Adipose tissue (tissue), 3 donors: ENCODE data around the gene JAG1. TPM values are rescaled to one million over a fixed set of nuclear protein-coding genes. Genes with fewer than 3 reads are reported as not detected.

Source experiments
- H3K27ac ChIP-seq: one replicate; pipeline ENCODE4 v1.5.1; 2013; ENCODE audit warnings: low read depth, low read length
- WGBS, 3 donors: extraction: QIAGEN DNeasy Blood & Tissue Kit; methylation state at CpG; one replicate each; pipeline ENCODE4 v1.1.7; 2013; 5-methylcytosine and 5-hydroxymethylcytosine counted together
- polyA plus RNA-seq, 3 donors: library from polyadenylated mRNA; stranded (reverse); fragments of 200-250 nt; gene quantifications; one replicate each; pipeline ENCODE4 v1.2.3, GENCODE V29; 2013
- donor health status: healthy with polysubstance abuse.
- donor health status: Bipolar disorder and iron deficiency.
- donor health status: healthy.

The JAG1 gene
- polyA plus RNA-seq, 3 donors = 11.9 to 39.6 (median 17.9) TPM

DNA sequence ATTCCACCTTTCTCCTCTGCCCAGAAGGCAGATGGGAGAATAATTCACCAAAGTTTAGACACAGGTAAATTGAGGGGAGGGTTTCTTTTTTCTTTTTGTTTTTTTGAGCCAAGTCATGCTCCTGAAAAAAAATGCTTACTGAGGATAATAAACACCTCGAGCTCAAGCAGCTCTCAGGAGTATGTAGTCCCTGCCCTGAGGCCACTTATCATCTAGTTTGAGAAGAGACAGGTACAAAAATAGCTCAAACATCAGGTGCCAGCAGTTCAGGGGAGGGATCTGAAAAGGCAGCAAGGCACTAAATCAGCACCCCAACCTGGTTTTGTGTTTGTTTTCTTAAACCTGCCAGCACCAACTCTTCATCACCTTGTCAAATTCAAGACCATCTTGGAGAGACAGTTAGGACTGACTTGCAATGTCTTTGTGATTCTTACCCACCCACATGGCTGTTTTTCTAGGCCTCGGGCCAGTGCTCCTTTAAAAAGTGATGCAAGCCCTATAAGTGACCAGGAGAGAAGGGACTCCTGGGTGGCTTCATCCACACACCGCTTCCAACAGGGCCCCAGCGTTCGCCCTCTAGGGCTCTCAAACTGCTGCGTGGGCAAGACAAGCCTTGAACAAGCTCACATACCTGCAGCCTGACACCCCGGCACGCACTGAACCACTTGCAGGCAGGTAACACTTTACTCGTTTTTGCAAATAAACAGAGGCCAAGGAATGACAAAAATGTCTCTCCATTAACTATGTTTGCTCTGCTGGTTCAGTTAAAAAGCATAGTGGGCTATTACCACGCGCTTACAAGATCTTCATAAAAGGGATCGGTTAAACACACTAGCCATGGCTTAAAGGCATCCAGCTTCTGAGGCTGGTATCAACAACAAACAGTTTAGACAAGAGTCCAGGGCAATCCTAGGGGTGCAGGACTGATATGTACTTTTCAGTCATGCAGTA, 13.9 kb downstream of the JAG1 start:
- WGBS, 3 donors = 59 to 81% (median 80%) methylated on average over 12 of the region's 12 CpGs
- no peak overlapping the region for H3K27ac ChIP-seq

GRCh38 chr20:10658876-10659632, 14.7 kb downstream of the JAG1 start:
- no peak overlapping the region for H3K27ac ChIP-seq
- WGBS, 3 donors = 24 to 55% (median 52%) methylated on average over 5 of the region's 5 CpGs

DNA sequence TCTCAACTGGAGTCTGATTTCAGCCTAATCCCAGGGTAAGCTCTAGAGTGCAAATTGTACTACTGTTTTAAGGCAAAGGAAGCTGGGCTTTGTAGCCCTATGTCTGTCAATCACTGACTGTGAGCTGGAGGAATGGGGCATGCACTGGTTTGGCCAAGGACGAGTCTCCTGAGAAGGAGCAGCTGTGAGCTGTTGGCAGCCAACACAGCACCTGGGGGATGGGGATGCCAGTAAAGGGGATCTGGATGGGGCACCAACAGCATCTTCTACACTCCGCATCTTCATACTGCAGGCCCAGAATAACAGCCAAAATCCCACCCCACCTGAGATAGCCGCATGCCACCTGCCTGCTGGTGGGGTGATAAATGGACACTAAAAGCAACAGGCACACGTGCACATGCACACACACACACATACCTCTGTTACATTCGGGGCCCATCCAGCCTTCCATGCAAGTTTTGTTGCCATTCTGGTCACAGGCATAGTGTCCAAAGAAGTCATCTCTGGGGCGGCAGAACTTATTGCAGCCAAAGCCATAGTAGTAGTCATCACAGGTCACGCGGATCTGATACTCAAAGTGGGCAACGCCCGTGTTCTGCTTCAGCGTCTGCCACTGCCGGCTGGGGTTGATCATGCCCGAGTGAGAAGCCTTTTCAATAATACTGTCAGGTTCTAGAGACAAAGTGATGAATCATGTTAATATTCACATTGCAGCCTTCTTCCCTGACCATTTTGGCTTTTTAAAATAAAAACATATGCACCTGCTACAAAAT, 15.6 kb downstream of the JAG1 start:
- 61 to 88% (median 84%) methylated on average over 13 of the region's 13 CpGs for WGBS, 3 donors

GRCh38 chr20:10657453-10657852, 16.3 kb downstream of the JAG1 start:
- H3K27ac ChIP-seq = no peak overlapping the region
- 80 to 100% (median 82%) methylated on average over 1 of the region's 1 CpG for WGBS, 3 donors

More for the DNA sequence above, 15.6 kb downstream of the JAG1 start:
- no peak overlapping the region for H3K27ac ChIP-seq

DNA sequence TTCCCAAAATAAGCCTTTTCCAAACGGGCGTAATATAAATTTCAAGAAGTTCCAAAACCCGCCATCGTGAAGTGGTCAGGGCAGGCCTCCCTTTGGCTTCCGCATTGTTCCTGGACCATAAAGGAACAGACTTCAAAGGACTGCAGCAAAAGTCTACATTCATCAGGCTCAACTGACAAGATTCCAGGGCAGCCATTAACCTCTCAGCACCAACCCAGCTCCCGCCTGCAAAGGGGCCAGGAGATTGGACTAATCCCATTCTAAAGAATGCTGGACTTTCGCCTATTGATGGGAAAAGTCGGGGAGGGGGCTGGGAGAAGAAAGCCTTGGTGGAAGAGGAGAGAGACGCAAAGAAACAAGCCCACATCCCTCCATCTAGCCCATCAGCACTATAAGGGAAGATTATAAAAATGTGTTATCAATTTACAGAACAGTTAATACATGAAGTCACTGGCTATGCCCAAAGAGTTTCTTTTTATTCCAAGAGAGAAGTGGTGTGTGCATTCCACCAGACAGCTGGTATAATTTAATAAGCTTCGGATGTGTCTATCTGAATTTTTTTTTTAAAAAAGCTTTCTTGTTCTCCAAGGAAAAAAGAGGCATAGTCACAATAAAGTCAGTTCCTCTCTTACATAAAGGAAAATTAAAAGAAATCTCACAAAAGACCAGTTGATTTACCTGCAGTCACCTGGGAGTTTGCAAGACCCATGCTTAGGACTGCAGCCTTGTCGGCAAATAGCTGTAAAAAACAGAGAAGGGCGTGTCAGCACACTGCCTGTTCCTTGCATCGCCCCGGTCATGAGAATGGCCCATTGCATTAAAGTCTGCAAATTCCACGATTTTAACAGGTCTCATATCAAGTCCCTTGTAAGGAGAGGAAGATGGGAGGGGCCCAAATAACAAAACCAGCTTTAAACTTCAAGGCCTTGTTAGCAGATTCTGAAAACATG, 17.8 kb downstream of the JAG1 start:
- 71 to 82% (median 81%) methylated on average over 15 of the region's 15 CpGs for WGBS, 3 donors
- no peak overlapping the region for H3K27ac ChIP-seq

- 25 to 73% (median 73%) methylated on average over 7 of the region's 7 CpGs for WGBS, 3 donors
- no peak overlapping the region for H3K27ac ChIP-seq
Observed at GRCh38 chr20:10654630-10655029, 19.2 kb downstream of the JAG1 start.

- no peak overlapping the region for H3K27ac ChIP-seq
Observed at GRCh38 chr20:10654250-10654610, 19.6 kb downstream of the JAG1 start.

DNA sequence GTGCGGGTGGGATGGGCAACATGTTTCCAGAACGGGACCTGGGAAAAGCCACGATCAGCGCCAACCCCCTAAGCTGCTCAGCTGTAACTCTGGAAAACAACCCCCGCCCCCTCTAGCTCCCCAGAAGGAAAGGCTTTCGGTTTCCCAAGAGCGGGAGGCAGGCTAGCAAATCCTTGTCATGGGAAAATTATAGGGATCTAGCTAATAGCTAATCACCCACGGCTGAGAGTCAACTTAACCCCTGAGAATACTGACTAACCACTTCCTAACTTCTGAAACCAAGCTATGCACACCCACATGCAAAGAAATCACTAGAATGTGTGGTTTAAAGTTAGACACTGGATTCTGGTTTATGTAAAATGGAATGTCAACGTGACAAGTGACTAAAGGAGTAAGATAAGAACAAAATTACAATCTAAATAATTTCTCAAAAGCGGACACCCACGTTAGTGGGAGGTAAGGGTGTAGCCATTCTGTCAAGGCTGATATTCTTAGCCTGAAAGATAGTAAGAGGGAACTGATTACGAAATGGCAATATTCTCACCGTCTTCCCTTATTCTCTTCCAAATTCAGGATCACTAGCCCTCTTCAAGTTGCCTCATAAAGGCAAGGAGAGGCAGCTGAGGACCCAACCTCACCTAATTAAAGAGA, 20.1 kb downstream of the JAG1 start:
- H3K27ac ChIP-seq = no peak overlapping the region
- WGBS, 3 donors = 15 to 46% (median 44%) methylated on average over 13 of the region's 13 CpGs

- no peak overlapping the region for H3K27ac ChIP-seq
- WGBS, 3 donors = 36 to 47% (median 37%) methylated on average over 9 of the region's 9 CpGs
Observed at GRCh38 chr20:10652660-10653261, 21.0 kb downstream of the JAG1 start.

GRCh38 chr20:10652185-10652584, 21.6 kb downstream of the JAG1 start:
- 76 to 85% (median 80%) methylated on average over 9 of the region's 9 CpGs for WGBS, 3 donors
- no peak overlapping the region for H3K27ac ChIP-seq

DNA sequence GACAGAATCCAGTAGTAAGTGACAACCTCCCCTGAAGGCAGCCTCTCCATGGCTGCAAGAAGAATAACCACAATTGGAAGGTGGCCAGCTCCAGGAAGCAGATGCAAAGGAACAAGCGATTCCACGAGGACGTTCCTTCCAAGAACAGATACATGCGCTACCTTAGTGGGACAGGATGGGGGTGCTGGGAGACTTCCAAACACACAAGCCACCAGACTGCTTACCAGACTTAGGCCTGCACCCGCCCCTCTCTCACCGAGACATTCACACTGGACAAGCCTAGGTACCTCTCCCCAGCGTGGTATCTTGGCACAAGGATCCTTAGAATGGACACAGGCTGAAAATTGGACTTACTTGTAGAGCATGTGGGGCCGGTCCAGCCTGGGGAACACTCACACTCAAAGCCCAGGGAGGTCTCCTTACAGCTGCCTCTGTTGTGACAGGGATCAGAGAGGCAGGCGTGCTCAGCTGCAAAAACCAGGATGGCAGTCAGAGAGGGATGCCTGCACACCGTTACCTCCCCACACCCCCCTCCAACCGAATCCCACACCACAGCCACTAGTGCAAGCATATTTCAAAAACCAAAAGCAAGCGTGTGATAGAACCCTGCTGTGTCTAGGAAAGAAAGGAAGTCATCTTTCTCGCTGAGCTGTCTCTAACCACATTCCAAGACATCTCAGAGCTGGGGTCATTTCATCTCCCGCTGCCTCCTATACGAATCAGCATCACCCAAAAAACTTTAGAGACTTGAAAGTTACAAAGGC, 22.4 kb downstream of the JAG1 start:
- WGBS, 3 donors = 53 to 69% (median 59%) methylated on average over 15 of the region's 15 CpGs
- no peak overlapping the region for H3K27ac ChIP-seq

DNA sequence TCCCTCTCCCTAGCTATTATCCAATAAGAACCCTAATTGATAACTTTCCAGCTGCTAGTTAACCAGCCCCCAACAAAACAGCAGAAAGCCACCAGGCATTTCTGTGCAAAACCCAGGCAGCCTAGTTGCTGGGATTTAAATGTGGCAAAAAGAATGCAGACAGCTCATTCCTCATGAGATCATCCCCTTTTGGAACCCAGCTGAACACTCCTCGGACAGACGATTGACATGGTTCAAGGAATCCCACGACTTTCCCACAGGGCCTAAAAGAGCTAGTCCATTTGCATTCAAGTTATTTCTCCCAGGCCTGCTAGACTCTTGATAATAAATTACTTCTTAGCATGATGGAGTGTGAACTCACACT, 24.0 kb downstream of the JAG1 start:
- WGBS, 3 donors = 46 to 64% (median 62%) methylated on average over 3 of the region's 3 CpGs
- no peak overlapping the region for H3K27ac ChIP-seq

DNA sequence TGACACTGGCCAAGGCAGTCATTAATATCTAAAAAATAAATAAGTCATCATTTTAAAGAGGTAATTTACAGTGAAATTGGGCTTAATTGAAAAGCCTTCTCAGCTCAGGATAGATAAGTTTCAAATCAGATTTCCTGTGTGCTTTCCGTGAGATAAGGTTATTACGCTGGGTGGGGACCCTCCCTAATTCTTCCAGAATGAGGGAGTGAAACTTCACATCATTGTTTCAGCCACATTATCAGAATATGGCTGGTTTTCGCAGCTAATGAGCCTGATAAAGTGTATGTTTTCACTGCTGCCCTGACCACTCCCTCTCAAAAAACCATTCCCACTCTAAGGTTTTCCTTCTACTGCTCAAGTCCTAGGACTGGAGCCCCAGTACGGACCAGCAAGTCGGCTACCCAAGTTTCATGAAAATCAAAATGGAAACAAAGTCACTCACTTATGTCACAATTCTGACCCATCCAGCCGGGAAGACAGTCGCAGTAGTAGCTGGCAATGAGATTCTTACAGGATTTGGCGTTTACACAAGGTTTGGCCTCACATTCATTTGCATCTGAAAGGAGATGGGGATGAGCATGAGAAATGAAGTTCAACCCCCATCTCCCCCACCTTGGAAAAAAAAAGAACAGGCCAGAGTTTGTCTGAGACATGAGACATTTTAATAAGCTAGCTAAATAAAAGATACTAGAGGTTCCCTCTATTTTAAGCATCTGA, 24.6 kb downstream of the JAG1 start:
- 82 to 85% (median 84%) methylated on average over 8 of the region's 8 CpGs for WGBS, 3 donors
- no peak overlapping the region for H3K27ac ChIP-seq

DNA sequence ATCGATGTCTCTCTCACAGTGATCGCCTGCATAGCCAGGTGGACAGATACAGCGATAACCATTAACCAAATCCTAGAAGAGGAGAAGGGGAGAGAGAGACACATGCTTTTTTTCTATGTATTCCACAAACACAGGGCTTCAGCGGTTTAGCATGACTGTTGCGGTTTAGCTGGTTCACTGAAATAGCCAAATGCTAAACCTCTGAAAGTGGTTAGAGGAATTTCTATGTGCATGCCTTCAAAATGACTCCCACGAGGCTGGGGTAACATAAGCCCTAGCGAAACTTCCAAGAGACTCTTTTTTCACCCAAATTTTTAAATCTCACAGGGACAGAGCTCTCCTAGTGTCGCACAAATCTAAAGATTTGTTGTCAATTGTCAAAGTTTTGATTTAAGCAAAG, 25.1 kb downstream of the JAG1 start:
- 83 to 86% (median 85%) methylated on average over 8 of the region's 8 CpGs for WGBS, 3 donors
- no peak overlapping the region for H3K27ac ChIP-seq

GRCh38 chr20:10647909-10648308, 25.9 kb downstream of the JAG1 start:
- no peak overlapping the region for H3K27ac ChIP-seq
- 82 to 89% (median 86%) methylated on average over 11 of the region's 11 CpGs for WGBS, 3 donors

DNA sequence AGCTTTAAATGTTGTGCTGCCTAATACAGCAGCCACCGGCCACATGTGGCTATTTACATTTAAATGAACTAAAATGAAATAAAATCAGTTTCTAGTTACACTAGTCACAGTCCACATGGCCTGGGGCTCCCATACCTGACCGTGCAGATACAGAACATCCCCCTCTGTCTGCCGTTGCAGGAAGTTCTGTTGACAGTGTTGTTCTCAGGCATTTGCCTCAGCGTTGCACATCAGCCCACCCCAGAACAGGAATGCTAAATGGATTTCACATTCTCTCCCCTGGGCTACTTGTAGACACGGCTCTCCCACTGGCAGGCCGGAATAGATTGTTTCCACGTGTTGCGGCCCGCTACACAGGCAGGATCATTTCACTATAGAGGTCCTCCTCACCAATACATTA, 26.3 kb downstream of the JAG1 start:
- 68 to 77% (median 71%) methylated on average over 9 of the region's 9 CpGs for WGBS, 3 donors
- H3K27ac ChIP-seq = no peak overlapping the region
